ENCODE results near the gene IYD. TPM values are rescaled to one million over a fixed set of nuclear protein-coding genes. Genes with fewer than 3 reads are reported as not detected.

The IYD gene
- total RNA-seq, 1 experiment from 2014 or later = not detected

DNA sequence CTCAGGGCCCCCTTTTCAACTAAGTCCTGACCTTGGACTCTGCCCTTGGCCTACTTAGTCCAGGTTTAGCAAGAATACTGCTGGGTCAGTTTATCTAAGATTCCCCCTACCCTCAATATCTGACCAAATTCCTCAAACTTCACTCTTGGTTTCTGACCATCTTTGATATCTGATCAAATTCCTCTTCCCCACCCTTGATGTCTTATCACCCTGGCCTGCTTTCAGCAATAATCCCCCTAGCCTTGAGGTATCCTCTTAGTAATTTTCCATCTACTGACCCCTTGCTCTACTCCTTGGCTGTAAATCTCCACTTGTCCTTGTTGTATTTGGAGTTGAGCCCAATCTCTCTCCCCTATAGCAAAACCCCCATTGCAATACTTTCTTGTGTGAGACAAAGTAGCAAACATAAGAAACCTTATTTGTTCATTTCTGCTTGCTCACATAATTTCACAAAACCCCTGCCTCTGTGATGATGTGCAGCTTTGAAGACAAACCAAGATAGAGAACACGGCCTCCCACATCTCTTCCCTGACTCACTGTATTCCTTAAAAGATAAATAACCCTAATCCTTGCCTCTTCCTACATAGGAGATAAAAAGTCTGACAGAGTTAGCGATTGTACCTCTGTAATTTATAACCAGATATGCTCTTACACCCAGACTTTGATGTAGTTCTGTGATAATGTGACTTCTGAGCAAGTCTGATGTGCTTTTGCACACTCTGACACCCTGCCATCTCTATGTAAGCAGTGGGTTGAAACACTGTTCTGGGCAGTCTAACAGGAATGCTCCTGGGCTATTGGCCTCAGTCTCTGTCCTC, 13.8 kb upstream of the IYD start:
- no peak overlapping the region for H4K91ac ChIP-seq (ENCODE audit: insufficient read length, low read depth, low read length)
- H3K9ac ChIP-seq (ENCODE audit: extremely low read depth, insufficient read length, low read length) = no peak overlapping the region
- no peak overlapping the region for H2BK5ac ChIP-seq (ENCODE audit: insufficient read length, low read length)
- no peak overlapping the region for H2BK15ac ChIP-seq (ENCODE audit: low read depth, low read length)
- Mint-ChIP-seq H3K4me1 (no peaks in the 10 kb centered on the region), H3K4me3 (no peak overlapping the region), H3K36me3 (ENCODE audit: insufficient read depth in 1 of 3, low read depth in 3 of 3) (no peaks in the 10 kb centered on the region), H3K9me3 (no peaks in the 10 kb centered on the region; a peak in 1 of 5 replicates), H3K27me3 (ENCODE audit: low read depth) (peaks cover 7% of the 10 kb centered on the region), H3K27ac (no peak overlapping the region; a peak in 1 of 7 replicates)
- no peak overlapping the region for H3K27ac ChIP-seq (ENCODE audit: insufficient read length, low read depth, low read length)
- H3K4ac ChIP-seq (ENCODE audit: low read depth, low read length) = no peak overlapping the region
- H3K79me1 ChIP-seq (ENCODE audit: insufficient read depth, low read depth, low read length, poor library complexity, severe bottlenecking) = no peaks in the 10 kb centered on the region
- no peaks in the 10 kb centered on the region for H3K79me2 ChIP-seq (ENCODE audit: insufficient read depth, low read length)
- H3K4me2 ChIP-seq (ENCODE audit: insufficient read depth, insufficient read length, low read length) = no peak overlapping the region
- no peaks in the 10 kb centered on the region for H3K4me1 ChIP-seq (ENCODE audit: insufficient read depth, low read length)
- no peaks in the 10 kb centered on the region for H3K23me2 ChIP-seq (ENCODE audit: insufficient read length, low read depth, low read length, poor library complexity, severe bottlenecking)
- no peak overlapping the region for H3T11ph ChIP-seq (ENCODE audit: low read length)
- H4K8ac ChIP-seq (replicated peaks; ENCODE audit: insufficient read length, low read depth, low read length) = no peak overlapping the region
- no peak overlapping the region for H3K14ac ChIP-seq (ENCODE audit: insufficient read depth, low read length)
- H3K18ac ChIP-seq (ENCODE audit: insufficient read length, low read depth, low read length) = no peak overlapping the region
- no peaks in the 10 kb centered on the region for H4K20me1 ChIP-seq (ENCODE audit: control insufficient read depth, insufficient read depth, insufficient read length)
- no CpG with 5 or more reads among the region's 2 CpGs for WGBS (ENCODE audit: extremely low coverage, insufficient read length, low lambda C conversion rate)
- H3K23ac ChIP-seq (ENCODE audit: insufficient read length, low read depth, low read length) = no peak overlapping the region
- no peak overlapping the region for H2BK12ac ChIP-seq (ENCODE audit: insufficient read length, low read depth, low read length)
- no peak overlapping the region for H4K5ac ChIP-seq (ENCODE audit: insufficient read length, low read depth, low read length)
- no peak overlapping the region for H2BK20ac ChIP-seq (ENCODE audit: low read depth, low read length, poor library complexity, severe bottlenecking)
- no peak overlapping the region for H3K56ac ChIP-seq (ENCODE audit: insufficient read length, low read depth, low read length)
- H2AFZ ChIP-seq (ENCODE audit: low read length) = no peak overlapping the region
- DNase-seq = no peak
- H2BK120ac ChIP-seq (ENCODE audit: low read depth, low read length, poor library complexity, severe bottlenecking) = no peak overlapping the region
- no peak overlapping the region for H2AK5ac ChIP-seq (ENCODE audit: insufficient read length, low read length)
- no peaks in the 10 kb centered on the region for H3K27me3 ChIP-seq (ENCODE audit: insufficient read depth, low read length)
- TF ChIP-seq, protein P1, sequence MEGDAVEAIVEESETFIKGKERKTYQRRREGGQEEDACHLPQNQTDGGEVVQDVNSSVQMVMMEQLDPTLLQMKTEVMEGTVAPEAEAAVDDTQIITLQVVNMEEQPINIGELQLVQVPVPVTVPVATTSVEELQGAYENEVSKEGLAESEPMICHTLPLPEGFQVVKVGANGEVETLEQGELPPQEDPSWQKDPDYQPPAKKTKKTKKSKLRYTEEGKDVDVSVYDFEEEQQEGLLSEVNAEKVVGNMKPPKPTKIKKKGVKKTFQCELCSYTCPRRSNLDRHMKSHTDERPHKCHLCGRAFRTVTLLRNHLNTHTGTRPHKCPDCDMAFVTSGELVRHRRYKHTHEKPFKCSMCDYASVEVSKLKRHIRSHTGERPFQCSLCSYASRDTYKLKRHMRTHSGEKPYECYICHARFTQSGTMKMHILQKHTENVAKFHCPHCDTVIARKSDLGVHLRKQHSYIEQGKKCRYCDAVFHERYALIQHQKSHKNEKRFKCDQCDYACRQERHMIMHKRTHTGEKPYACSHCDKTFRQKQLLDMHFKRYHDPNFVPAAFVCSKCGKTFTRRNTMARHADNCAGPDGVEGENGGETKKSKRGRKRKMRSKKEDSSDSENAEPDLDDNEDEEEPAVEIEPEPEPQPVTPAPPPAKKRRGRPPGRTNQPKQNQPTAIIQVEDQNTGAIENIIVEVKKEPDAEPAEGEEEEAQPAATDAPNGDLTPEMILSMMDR (conservative IDR thresholded peaks at IDR 0.05) = no peak
- H3K9me3 ChIP-seq (ENCODE audit: control insufficient read depth, low read depth, low read length) = no peaks in the 10 kb centered on the region
